Mesendoderm (in vitro differentiated cells): Measurements from ENCODE around the gene DDAH2.

ENCODE experiments used
- DNase-seq: peaks from one replicate; pipeline ENCODE4 v3.0.0; 2013
- H2AK5ac ChIP-seq: 2 replicates; pipeline ENCODE4 v1.6.1; 2013; ENCODE audit warnings: low read length, inconsistent platforms
- H2BK120ac ChIP-seq: 2 replicates; pipeline ENCODE4 v1.6.1; 2013; ENCODE audit warnings: low read depth, mild to moderate bottlenecking, low read length, moderate library complexity, mixed read lengths
- H2BK15ac ChIP-seq: replicated peaks from 2 replicates; pipeline ENCODE4 v1.6.1; 2013; ENCODE audit warnings: low read depth, mild to moderate bottlenecking, moderate library complexity
- H2BK5ac ChIP-seq: 2 replicates; pipeline ENCODE4 v1.6.1; 2013; ENCODE audit warnings: low read length, inconsistent platforms
- H3K18ac ChIP-seq: 2 replicates; pipeline ENCODE4 v1.6.1; 2013; ENCODE audit warnings: mild to moderate bottlenecking, low read length, mixed read lengths
- H3K23ac ChIP-seq: one replicate; pipeline ENCODE4 v1.6.1; 2013; ENCODE audit warnings: low read length
- H3K27ac ChIP-seq: 2 replicates; pipeline ENCODE4 v1.5.1; 2013; ENCODE audit warnings: low read depth, mild to moderate bottlenecking, inconsistent platforms, low read length, moderate library complexity
- H3K27me3 ChIP-seq: 2 replicates; pipeline ENCODE4 v1.6.1; 2013; ENCODE audit warnings: low read length, control low read depth, mild to moderate bottlenecking, inconsistent platforms; ENCODE audit not compliant: insufficient read depth, poor library complexity
- H3K36me3 ChIP-seq: 2 replicates; pipeline ENCODE4 v1.6.1; 2013; ENCODE audit warnings: low read length, inconsistent platforms; ENCODE audit not compliant: control insufficient read depth, insufficient read depth
- H3K4ac ChIP-seq: one replicate; pipeline ENCODE4 v1.6.1; 2013; ENCODE audit warnings: low read depth, mild to moderate bottlenecking, low read length, moderate library complexity
- H3K4me1 ChIP-seq: 2 replicates; pipeline ENCODE4 v1.6.1; 2013; ENCODE audit warnings: low read depth, low read length, inconsistent platforms; ENCODE audit not compliant: control insufficient read depth
- H3K4me2 ChIP-seq: 2 replicates; pipeline ENCODE4 v1.6.1; 2013; ENCODE audit warnings: low read length
- H3K4me3 ChIP-seq: 2 replicates; pipeline ENCODE4 v1.5.1; 2013; ENCODE audit warnings: mild to moderate bottlenecking, low read length
- H3K56ac ChIP-seq: one replicate; pipeline ENCODE4 v1.6.1; 2013; ENCODE audit warnings: low read length
- H3K79me1 ChIP-seq: 2 replicates; pipeline ENCODE4 v1.6.1; 2013; ENCODE audit warnings: low read length, inconsistent platforms
- H3K79me2 ChIP-seq: 2 replicates; pipeline ENCODE4 v1.6.1; 2013; ENCODE audit warnings: mild to moderate bottlenecking, low read length; ENCODE audit not compliant: control insufficient read depth, insufficient read depth
- H3K9ac ChIP-seq: 2 replicates; pipeline ENCODE4 v1.6.1; 2013; ENCODE audit warnings: low read length, inconsistent platforms
- H4K5ac ChIP-seq: one replicate; pipeline ENCODE4 v1.6.1; 2013; ENCODE audit warnings: low read length
- H4K8ac ChIP-seq: one replicate; pipeline ENCODE4 v1.6.1; 2013; ENCODE audit warnings: low read depth, mild to moderate bottlenecking, control low read depth, low read length, moderate library complexity
- WGBS: extraction: QIAGEN DNeasy Blood & Tissue Kit; methylation state at CpG from one replicate; pipeline ENCODE4 v1.1.7; 2013; ENCODE audit warnings: low lambda C conversion rate, missing lambda C conversion rate; ENCODE audit not compliant: insufficient coverage; ENCODE audit errors: extremely low coverage; 5-methylcytosine and 5-hydroxymethylcytosine counted together

The DDAH2 gene

DNA sequence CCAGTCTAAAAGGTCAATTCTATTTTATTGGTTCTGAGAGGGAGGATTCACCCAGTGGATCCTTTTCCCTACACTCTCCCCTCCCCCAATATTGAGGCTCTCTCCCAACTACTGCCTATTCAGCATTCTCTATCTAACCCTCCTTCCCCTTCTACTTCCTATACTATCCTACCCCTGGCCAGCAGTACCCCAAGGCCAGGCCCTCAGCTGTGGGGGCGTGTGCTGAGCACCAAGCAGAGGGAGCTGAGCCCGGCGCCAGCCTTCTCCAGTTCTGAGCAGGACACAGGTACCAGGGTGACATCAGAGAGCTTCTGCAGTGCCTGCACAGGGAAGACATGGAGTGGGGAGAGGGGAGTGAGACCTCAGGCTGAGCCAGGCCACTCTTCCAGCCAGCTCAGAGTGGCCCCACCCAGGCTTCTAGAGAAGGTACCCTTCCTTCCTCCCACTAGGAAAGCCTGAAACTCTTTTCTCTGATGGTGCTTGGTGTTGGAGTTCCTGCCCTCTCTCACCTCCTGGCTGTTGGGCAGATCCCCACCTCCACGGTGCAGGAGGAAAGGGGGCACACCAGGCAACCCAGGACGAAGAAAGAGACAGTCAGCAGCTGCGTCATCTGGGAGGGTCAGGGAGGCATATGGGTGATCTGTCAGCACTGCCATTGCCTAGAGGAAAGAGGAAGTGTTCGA, 1.9 kb downstream of the DDAH2 start:
- no peak overlapping the region for H2BK5ac ChIP-seq
- H3K23ac ChIP-seq: no peak overlapping the region
- no peak overlapping the region for H3K4me2 ChIP-seq
- peaks cover 3% of the 10 kb centered on the region for H3K4me1 ChIP-seq
- no peak overlapping the region for H2AK5ac ChIP-seq
- no peak overlapping the region for H3K9ac ChIP-seq
- peaks cover 4% of the 10 kb centered on the region for H3K79me2 ChIP-seq
- H3K56ac ChIP-seq: no peak overlapping the region
- no peak overlapping the region for H3K4me3 ChIP-seq
- H4K8ac ChIP-seq: no peak overlapping the region
- no peak overlapping the region for H3K4ac ChIP-seq
- no CpG with 5 or more reads among the region's 7 CpGs for whole genome bisulfite sequencing
- no peak overlapping the region for H2BK15ac ChIP-seq
- DNase-seq: no peak
- H3K79me1 ChIP-seq: peaks cover 10% of the 10 kb centered on the region
- H2BK120ac ChIP-seq: no peak overlapping the region
- H4K5ac ChIP-seq: no peak overlapping the region
- no peaks in the 10 kb centered on the region for H3K27me3 ChIP-seq
- H3K27ac ChIP-seq: no peak overlapping the region
- peaks cover 10% of the 10 kb centered on the region for H3K36me3 ChIP-seq
- no peak overlapping the region for H3K18ac ChIP-seq

DNA sequence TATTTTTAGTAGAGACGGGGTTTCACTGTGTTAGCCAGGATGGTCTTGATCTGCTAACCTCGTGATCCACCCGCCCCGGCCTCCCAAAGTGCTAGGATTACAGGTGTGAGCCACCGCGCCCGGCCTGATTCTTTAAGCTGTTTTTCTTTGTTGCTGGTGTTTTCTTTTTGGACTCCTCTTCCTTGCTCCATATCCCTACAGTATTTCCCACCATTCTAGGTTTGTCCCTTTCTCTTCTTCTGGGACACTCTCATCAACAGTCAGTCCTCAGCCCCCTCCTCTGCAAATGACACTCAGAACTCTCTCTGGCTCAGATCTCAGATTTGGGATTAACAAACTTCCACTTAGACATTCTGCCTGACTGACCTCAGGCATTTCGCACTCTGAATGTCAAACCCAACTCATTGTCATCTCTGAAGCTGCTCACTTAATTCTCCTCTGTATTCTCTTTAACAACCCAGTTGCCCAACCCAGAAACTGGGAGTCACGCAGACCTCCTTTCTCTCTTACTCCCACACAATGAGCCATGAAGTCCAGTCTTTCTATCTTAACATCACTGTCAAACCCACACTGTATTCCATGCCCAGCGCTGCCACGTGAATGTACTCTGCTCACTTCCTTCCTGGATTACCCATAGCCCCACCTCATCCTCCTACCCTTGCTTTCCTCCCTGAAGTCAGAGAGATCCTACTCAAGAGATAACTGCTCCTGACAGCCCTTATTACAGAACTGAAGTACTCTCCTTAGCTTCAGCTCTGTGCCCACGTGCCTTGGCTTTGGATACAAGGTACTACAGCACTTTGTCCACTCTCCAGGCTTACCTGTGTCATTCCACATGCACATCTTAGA, 3.4 kb downstream of the DDAH2 start:
- Histone ChIP-seq H3K23ac (no peak overlapping the region), H2BK15ac (no peak overlapping the region), H3K4me2 (no peak overlapping the region), H3K18ac (no peak overlapping the region), H4K5ac (no peak overlapping the region), H3K4me3 (no peak overlapping the region), H3K79me1 (peaks cover 10% of the 10 kb centered on the region), H3K4me1 (peaks cover 3% of the 10 kb centered on the region), H3K4ac (no peak overlapping the region), H2BK120ac (no peak overlapping the region), H4K8ac (no peak overlapping the region), H2BK5ac (no peak overlapping the region), H2AK5ac (no peak overlapping the region), H3K56ac (no peak overlapping the region), H3K27me3 (no peaks in the 10 kb centered on the region), H3K9ac (no peak overlapping the region), H3K27ac (no peak overlapping the region), H3K79me2 (peaks cover 4% of the 10 kb centered on the region), H3K36me3 (peaks cover 4% of the 10 kb centered on the region)
- no CpG with 5 or more reads among the region's 12 CpGs for WGBS
- DNase-seq: no peak

DNA sequence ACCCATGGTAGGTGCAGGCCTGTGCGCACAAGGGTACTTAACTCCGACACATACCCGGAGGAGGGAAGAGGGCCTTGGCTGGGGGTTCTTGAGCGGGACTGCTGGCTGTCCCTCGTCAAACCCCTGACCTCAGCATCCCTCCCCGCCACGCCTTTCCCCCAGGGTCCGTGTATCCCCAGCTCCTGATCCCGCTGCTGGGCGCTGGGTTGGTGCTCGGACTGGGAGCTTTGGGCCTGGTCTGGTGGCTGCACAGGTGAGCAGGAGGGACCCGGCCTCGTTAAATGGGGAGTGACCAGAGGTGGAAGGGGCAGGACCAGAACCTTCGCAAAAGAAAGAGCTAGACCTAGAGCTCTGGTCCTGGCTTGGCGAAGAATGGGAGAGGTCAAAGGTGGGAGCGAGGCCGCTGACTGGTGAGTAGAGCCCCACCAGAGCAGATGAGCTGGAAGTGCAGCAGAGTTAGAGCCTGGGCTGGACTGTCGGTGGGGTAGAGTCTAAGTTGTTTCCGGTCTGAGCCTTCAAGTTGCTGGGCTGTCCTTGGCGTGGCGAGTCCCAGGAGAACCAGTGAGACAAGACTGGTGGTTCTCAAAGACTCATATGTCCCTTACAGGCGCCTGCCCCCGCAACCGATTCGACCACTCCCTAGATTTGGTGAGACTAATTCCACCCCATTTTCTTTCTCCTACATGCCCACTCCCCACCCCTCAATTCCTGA, 5.0 kb downstream of the DDAH2 start:
- peaks cover 3% of the 10 kb centered on the region for H3K4me1 ChIP-seq
- peaks cover 4% of the 10 kb centered on the region for H3K36me3 ChIP-seq
- H3K56ac ChIP-seq: no peak overlapping the region
- no peak overlapping the region for H2BK15ac ChIP-seq
- H3K23ac ChIP-seq: no peak overlapping the region
- H3K79me1 ChIP-seq: peaks cover 10% of the 10 kb centered on the region
- DNase-seq: no peak
- H3K79me2 ChIP-seq: peaks cover 4% of the 10 kb centered on the region
- H2AK5ac ChIP-seq: no peak overlapping the region
- H2BK5ac ChIP-seq: no peak overlapping the region
- no peak overlapping the region for H4K8ac ChIP-seq
- no peak overlapping the region for H3K27ac ChIP-seq
- no peak overlapping the region for H4K5ac ChIP-seq
- no peak overlapping the region for H3K18ac ChIP-seq
- no CpG with 5 or more reads among the region's 25 CpGs for WGBS
- no peak overlapping the region for H3K9ac ChIP-seq
- H3K27me3 ChIP-seq: no peaks in the 10 kb centered on the region
- no peak overlapping the region for H3K4me2 ChIP-seq
- no peak overlapping the region for H3K4ac ChIP-seq
- H3K4me3 ChIP-seq: no peak overlapping the region
- no peak overlapping the region for H2BK120ac ChIP-seq

DNA sequence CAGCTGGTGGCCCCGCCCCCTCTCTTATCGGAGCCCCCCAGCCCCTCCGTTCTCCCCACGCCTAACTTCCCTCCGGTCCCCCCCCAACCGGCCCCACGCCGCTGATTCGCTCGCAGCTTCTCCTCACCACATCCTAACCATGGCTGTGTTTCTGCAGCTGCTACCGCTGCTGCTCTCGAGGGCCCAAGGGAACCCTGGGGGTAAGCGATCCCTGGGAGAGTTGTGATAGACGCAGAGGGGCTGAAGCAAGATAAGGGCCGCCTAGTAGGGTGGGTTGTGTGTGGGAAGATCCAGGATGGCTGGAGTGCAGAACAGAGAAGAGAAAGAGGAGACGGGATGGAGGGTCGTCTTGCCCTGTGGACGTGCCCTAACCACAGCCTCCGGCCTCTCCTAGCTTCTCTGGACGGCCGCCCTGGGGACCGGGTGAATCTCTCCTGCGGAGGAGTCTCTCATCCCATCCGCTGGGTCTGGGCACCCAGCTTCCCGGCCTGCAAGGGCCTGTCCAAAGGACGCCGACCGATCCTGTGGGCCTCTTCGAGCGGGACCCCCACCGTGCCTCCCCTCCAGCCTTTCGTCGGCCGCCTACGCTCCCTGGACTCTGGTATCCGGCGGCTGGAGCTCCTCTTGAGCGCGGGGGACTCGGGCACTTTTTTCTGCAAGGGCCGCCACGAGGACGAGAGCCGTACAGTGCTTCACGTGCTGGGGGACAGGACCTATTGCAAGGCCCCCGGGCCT, 5.7 kb downstream of the DDAH2 start, which contains the start of gene MPIG6B:
Gene MPIG6B, plus strand, starts transcription at position 129 of the 735 bp plus-strand sequence. Its CDS starts 11 bp downstream, at position 140.
- H3K4me3 ChIP-seq: no peak within 1 kb of the TSS
- no CpG with 5 or more reads among the region's 46 CpGs for WGBS
- no peak within 1 kb of the TSS for H2BK5ac ChIP-seq
- no peak within 1 kb of the TSS for H3K27ac ChIP-seq
- peaks cover 4% of the 10 kb centered on the region for H3K36me3 ChIP-seq
- H3K23ac ChIP-seq: no peak within 1 kb of the TSS
- H2AK5ac ChIP-seq: no peak within 1 kb of the TSS
- no peak within 1 kb of the TSS for H3K9ac ChIP-seq
- no peak within 1 kb of the TSS for H3K56ac ChIP-seq
- H4K8ac ChIP-seq: no peak within 1 kb of the TSS
- H4K5ac ChIP-seq: no peak within 1 kb of the TSS
- H3K4me2 ChIP-seq: no peak within 1 kb of the TSS
- no peak within 1 kb of the TSS for H3K4ac ChIP-seq
- no peak within 1 kb of the TSS for H2BK120ac ChIP-seq
- peaks cover 6% of the 10 kb centered on the region for H3K79me1 ChIP-seq
- peaks cover 2% of the 10 kb centered on the region for H3K4me1 ChIP-seq
- no peak for DNase-seq
- H2BK15ac ChIP-seq: no peak within 1 kb of the TSS
- no peaks in the 10 kb centered on the region for H3K79me2 ChIP-seq
- H3K18ac ChIP-seq: no peak within 1 kb of the TSS
- no peaks in the 10 kb centered on the region for H3K27me3 ChIP-seq

DNA sequence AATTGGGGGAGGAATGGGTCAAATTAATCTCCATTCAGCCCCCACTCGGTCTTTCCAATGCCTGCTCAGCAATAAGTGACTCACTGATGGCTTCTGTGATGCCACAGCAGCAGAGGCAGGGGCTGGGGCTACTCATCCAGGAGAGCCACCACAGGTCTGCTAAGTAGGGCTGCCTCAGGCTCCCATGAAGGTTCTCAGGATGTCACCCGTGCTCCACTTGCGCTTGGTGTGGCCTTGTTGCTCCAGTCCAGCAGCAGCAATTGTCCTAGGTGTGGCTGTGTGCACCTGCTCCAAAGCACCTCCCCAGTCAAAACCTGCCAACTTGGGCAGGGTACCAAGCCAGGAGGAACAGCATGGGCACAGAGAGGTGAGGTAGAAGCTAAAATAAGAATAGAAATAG, 6.9 kb downstream of the DDAH2 start:
- DNase-seq: no peak
- H3K27ac ChIP-seq: no peak overlapping the region
- no CpG with 5 or more reads among the region's 3 CpGs for WGBS

More for the DNA sequence above, 6.9 kb downstream of the DDAH2 start:
- Histone ChIP-seq H3K4ac (no peak overlapping the region), H3K4me1 (peaks cover 5% of the 10 kb centered on the region), H2BK5ac (no peak overlapping the region), H2BK120ac (no peak overlapping the region), H3K79me2 (no peaks in the 10 kb centered on the region), H2BK15ac (no peak overlapping the region), H4K8ac (no peak overlapping the region), H3K23ac (no peak overlapping the region), H3K18ac (no peak overlapping the region), H2AK5ac (no peak overlapping the region), H3K4me3 (no peak overlapping the region), H3K27me3 (no peaks in the 10 kb centered on the region), H3K56ac (no peak overlapping the region), H3K4me2 (no peak overlapping the region), H3K36me3 (peaks cover 1% of the 10 kb centered on the region), H3K9ac (no peak overlapping the region), H4K5ac (no peak overlapping the region), H3K79me1 (no peaks in the 10 kb centered on the region)
